Stimulated activated CD4-positive, alpha-beta T cell treated with anti-CD3 and anti-CD28 coated beads, Interleukin-15, amount 100 ng/mL, for 1 hour (primary cell): ENCODE data around the gene OTOR.

Experiments used
- DNase-seq, 2 donors: peaks; one replicate each; pipeline ENCODE4 v3.0.0-alpha.2; 2020; ENCODE audit warnings: low read depth in 1 of 2, low spot score in 1 of 2

OTOR gene, protein sequence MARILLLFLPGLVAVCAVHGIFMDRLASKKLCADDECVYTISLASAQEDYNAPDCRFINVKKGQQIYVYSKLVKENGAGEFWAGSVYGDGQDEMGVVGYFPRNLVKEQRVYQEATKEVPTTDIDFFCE

DNA sequence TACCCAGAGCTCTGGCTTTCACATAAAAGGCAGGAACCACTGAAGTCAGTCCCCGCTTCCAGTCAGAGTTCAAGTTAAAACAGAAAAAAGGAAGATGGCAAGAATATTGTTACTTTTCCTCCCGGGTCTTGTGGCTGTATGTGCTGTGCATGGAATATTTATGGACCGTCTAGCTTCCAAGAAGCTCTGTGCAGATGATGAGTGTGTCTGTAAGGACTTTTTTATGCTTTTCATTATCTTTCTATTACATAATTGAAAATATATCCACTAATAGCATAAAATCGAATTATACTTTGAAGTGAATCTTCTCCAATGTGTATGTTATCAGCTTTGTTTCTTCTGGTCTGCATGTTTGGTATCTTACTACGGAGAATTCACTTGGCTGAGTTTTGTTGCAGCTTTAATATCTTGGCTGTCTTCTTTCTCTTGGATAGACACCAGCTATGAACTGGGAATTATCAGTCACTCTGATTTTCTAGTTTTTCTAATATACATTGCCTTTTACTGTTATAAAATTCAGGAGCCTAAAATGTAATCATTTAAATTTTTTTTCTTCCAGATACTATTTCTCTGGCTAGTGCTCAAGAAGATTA lies at the start of gene OTOR:
Gene OTOR (plus strand): TSS at position 51 of the 593 bp plus-strand sequence. CDS start 44 bp downstream, at position 95.
- no peak for DNase-seq

DNA sequence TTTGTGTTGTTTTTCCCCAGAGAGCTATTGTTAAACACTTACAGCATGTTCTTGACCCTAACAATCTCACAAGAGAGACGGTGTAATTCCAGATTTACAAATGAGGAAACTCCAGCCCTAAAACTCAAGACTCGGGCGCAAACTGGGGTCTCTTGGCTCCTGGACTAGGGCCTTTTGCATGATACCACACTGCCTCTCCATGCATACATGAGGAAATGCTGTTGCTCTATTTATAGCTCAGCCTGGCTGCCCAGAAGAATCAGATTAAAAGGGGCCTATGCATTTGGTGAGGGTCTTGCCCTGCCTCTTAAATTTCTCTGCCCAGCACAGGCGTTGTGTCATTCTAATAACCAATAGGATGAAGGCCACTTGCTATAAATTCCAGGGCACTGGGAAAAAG lies 48.9 kb upstream of the OTOR start:
- DNase-seq = no peak

GRCh38 chr20:16701296-16701695 lies 46.9 kb upstream of the OTOR start:
- DNase-seq = no peak

- no peak for DNase-seq
These were observed 44.6 kb upstream of the OTOR start for GRCh38 chr20:16703570-16703969.

DNA sequence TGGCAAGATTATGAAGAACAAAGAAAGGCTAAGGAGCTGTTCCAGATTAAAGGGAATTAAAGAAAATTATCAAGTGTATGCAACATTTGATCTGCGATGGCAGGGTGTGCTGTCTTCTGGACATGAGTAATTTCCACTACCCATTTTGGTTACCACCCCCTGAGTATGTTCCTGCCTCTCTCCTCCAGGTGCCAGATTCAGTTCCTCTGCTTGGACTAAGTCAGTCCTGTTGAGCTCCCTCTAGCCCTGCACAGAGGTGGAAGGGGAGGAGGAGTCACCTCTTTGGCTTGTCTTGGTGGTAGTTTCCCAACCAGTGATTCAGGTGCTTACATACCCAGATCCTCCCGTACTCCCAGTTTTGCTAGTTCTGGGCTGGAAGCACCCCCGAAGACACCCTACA lies 40.5 kb upstream of the OTOR start:
- no peak for DNase-seq

DNA sequence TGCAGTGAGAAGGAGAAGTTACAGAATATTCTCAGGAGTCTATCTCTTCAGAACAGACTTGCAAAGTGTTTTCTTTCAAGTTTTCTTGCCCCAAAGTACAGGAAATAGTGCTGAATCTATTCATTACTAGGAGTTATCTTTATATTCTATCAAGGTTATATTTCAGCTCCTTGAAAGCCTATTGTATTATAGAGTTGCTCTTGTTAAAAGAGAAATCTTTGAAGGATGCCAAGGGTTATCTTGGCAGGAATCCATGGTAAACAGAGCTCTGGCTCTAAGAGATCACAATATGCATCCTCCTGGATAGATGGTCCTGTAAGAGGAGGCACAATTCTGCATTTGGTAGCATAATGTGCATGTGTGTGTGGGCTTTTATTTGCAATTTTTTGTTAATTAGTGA lies 39.6 kb upstream of the OTOR start:
- DNase-seq = no peak

GRCh38 chr20:16709017-16709416 lies 39.1 kb upstream of the OTOR start:
- no peak for DNase-seq

GRCh38 chr20:16710781-16711180 lies 37.4 kb upstream of the OTOR start:
- DNase-seq = no peak

DNA sequence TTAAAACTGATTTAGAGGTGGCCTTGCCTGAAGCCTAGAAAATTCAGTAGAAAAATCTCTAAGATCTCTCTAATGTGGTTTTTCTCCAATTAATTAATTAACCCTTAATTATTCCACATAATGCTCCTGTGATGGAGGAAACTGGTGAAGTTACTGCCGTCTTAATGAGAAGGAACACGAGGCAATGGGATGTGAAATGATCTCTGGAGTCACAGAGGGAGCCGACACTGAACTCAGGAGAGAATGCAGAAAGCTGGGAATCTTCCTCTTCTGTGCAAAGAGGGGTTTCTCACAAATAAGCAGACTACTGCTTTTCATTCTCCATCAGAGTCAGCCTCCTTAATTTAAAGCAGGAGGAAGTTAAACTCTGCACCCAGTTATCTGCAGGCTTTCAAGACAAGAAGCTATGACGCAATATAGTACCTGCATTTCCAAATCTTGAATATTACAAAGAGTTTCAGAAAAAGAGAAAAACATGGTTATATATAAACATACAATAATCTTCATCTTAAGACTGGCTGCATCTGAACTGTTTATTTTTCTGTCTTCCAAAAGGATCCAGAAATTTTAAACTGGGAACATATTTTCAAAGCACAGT lies 36.4 kb upstream of the OTOR start:
- no peak for DNase-seq

DNA sequence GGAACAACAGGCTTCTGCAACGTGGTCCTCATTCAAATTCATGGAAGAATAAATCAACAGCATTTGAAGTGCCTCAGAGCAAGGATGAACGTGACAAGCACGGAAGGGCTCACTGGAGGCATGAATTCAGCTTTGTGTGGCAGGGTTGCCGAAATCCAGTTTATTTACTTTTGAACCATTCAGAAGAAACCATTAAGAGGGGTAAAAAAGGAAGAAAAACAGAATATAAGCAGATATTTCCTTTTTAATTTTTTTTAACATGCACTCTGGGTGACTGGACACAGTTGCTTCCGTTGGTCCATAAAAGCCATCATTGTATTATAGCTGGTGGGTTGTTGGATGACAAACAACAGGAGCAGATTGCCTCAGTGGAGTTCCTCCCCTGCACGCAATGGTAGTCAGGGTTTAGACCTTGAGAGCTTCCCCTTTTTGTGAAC lies 35.6 kb upstream of the OTOR start:
- DNase-seq = no peak

DNA sequence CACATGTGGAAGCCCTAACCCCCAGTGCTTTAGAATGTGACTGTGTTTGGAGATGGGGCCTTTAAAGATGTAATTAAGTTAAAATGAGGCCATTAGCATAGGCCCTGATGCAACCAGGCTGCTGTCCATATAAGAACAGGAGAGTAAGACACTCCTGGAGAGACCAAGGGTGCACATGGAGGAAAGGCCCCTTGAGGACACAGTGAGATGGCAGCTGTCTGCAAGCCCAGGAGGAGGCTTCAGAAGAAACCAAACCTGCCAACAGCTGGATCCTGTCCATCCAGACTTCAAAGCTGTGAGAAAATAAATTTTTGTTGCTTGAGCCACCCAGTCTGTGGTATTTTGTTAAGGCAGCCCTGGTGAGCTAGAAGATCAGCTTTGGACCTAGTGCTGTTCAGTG lies 35.1 kb upstream of the OTOR start:
- no peak for DNase-seq

- no peak for DNase-seq
These were observed 33.9 kb upstream of the OTOR start for GRCh38 chr20:16714242-16714641.

DNA sequence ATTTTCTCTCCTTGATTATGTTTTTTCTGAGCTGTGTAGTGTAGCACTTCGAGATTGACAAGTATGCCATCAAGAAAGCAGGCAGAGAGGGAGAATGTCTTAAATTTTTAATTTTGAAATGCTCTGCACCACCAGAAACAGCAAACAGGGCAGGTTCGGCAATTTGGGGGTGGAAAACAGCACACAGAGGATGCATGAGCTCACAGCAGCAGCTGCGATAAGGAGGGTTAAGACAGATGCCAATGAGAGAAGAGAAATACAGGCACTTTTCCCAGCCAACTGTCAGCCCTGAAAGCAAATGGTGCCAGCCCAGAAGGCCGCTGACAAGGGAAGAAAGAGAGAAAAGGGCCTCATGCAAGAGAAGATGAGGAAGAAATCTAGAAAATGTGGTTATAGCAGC lies 33.4 kb upstream of the OTOR start:
- no peak for DNase-seq

GRCh38 chr20:16719421-16719820 lies 28.7 kb upstream of the OTOR start:
- DNase-seq = no peak

- DNase-seq = no peak
These were observed 19.1 kb upstream of the OTOR start for GRCh38 chr20:16729080-16729479.

- peak; percentile 70 to 78 for DNase-seq
These were observed 18.3 kb upstream of the OTOR start, which contains the start of gene SNRPB2 for GRCh38 chr20:16729565-16730460. TSS of gene SNRPB2 (plus strand) at chr20:16730026. CDS start at chr20:16731703, 1,677 bp downstream.

DNA sequence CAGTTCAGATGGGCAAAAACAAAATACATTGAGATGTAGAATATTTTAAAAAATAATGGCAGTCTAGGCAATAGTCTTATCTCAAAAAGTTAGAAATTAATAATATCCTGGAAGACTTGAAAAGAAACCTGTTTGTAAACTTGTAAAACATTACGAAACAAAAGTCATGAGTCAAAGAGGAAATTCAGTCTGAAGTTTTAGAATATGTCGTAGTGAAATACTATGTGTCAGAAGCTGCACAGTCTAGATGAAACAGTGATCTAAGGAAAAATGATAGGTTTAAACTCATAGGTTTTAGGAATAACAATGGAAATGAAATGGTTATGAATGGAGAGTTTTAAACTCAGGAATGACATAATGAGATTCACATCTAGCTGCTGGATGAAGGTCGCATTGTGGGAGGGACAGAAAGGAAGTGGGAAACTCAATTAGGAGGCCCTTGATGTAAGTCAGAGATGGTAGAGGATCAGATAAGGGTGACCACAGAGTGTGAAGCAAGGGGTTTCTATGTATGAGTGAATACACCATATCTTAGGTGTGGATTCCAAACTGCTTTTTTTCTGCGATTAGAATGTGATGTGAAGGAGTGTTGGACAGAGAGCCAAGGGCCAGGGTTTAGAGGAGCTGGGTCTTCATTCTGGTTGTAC lies 15.5 kb upstream of the OTOR start:
- DNase-seq = no peak

GRCh38 chr20:16740365-16741072 lies 7.6 kb upstream of the OTOR start:
- DNase-seq = no peak

- no peak for DNase-seq
These were observed 3.9 kb upstream of the OTOR start for GRCh38 chr20:16744178-16744807.

DNA sequence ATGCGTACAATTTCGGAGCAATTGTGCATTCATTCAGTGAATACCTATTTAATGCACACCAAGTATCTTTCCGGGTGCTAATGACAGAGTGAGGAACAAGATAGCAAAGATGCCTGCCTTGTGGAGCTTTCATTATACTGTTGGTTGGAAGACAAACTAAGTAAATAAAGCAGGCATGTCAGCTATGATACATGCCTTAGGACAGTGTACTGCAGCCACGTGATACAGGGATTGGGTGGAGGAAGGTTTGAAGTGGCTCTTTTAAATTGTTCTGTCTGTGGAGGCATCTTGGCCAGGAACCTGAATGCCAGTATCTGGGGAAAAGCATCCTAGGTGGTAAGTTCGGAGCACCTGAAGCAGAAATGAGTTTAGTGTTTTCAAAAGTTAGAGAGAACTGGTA lies 3.0 kb upstream of the OTOR start:
- DNase-seq = no peak
